Duodenal mucosa (tissue), 2 donors: ENCODE data around the gene RARA.

ENCODE experiments used
- H3K27ac ChIP-seq: one replicate; pipeline ENCODE4 v1.7.0; 2013; ENCODE audit warnings: low read depth, low read length
- H3K27me3 ChIP-seq, 2 donors: one replicate each; pipeline ENCODE4 v1.7.0; 2013; ENCODE audit warnings: low read length in 2 of 2, control low read depth in 1 of 2; ENCODE audit not compliant: insufficient read depth in 2 of 2, control insufficient read depth in 1 of 2
- H3K36me3 ChIP-seq, 2 donors: one replicate each; pipeline ENCODE4 v1.7.0; 2013; ENCODE audit warnings: low read length in 2 of 2, control low read depth in 1 of 2; ENCODE audit not compliant: insufficient read depth in 2 of 2, control insufficient read depth in 1 of 2
- H3K4me1 ChIP-seq, 2 donors: one replicate each; pipeline ENCODE4 v1.7.0; 2013; ENCODE audit warnings: low read length in 2 of 2, control low read depth in 1 of 2; ENCODE audit not compliant: insufficient read depth in 2 of 2, control insufficient read depth in 1 of 2
- H3K4me3 ChIP-seq, 2 donors: one replicate each; pipeline ENCODE4 v1.7.0; 2013; ENCODE audit warnings: low read length in 2 of 2, low read depth in 1 of 2
- H3K9ac ChIP-seq, 2 donors: one replicate each; pipeline ENCODE4 v1.7.0; 2013; ENCODE audit warnings: low read length in 2 of 2, low read depth in 1 of 2
- H3K9me3 ChIP-seq, 2 donors: one replicate each; pipeline ENCODE4 v1.7.0; 2013; ENCODE audit warnings: low read length in 2 of 2, control low read depth in 1 of 2; ENCODE audit not compliant: control insufficient read depth in 1 of 2

Gene RARA

DNA sequence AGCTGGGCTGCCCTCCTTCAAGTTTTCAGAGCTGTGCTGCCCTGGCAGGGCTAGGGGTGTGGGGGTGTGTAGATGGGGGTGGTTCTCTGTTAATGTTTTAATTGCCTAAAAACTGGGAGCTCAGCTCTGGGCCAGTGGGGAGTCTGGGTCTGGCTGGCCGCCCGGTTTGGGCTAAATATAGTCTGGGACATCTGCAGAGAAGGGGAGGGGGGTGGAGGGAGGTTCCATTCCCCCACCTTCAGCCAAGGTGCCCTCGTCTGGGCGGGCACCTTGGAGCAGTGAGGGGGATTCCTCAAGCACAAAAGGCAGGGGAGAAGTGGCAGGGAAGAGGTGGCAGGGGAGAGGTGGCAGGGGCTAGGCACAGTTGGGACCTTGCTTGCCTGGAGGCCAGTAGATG lies 13.0 kb downstream of the RARA start:
- no peaks in the 10 kb centered on the region for H3K27me3 ChIP-seq
- peak overlapping the region; percentile 79 for H3K27ac ChIP-seq
- peak overlapping the region; percentile 79 to 85 for H3K4me3 ChIP-seq
- no peaks in the 10 kb centered on the region for H3K9me3 ChIP-seq
- H3K36me3 ChIP-seq = no peaks in the 10 kb centered on the region
- H3K9ac ChIP-seq = peak overlapping the region; percentile 64 to 70
- peaks cover 81 to 84% of the 10 kb centered on the region in 2 donors for H3K4me1 ChIP-seq

DNA sequence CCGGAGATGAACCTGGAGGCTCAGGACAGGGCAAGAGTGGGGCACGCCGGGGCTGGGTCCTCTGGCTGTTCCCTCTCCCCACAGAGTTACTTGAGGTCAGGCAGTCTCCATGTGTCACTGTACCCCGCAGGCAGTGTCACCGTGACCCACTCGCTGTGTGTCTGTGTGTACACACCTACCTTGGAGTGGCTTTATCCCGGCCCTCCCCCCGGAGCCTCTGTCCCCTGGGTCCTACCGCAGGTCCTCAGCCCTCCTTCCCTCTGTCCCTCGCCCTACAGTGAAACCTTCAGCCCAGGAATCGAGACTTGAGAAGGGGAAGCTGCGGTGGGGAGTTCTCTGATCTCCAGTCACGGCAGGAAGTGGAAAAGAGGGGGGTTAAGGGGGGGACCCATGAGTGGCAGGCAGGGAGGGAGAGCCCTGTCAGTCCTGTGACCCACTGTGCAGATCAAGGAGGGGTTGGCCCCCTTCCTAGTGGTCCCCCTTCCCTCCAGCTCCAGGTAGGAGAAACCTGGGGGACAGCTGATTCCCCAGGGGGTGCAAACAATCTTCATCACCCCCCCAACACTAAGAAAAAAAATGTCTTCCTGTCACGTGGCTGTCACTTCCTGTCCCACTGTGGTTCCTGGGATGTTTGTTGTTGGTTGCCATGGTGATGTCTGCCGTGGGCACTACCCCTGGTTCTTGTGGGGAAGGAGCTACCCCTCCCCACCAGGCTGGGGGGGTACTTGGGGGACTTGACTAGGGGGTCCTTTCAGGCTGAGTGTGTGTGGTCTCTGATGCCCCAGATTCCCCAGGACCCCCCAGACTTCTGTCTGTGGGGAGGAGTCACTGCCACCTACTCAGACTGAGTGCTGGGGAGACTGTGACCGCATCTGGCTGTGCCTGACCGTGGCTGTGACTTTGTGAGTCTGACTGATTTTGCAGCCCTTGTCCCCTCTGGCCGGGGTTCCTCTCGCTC lies 13.7 kb downstream of the RARA start:
- H3K9me3 ChIP-seq = no peaks in the 10 kb centered on the region
- H3K4me1 ChIP-seq = peaks cover 81 to 84% of the 10 kb centered on the region in 2 donors

DNA sequence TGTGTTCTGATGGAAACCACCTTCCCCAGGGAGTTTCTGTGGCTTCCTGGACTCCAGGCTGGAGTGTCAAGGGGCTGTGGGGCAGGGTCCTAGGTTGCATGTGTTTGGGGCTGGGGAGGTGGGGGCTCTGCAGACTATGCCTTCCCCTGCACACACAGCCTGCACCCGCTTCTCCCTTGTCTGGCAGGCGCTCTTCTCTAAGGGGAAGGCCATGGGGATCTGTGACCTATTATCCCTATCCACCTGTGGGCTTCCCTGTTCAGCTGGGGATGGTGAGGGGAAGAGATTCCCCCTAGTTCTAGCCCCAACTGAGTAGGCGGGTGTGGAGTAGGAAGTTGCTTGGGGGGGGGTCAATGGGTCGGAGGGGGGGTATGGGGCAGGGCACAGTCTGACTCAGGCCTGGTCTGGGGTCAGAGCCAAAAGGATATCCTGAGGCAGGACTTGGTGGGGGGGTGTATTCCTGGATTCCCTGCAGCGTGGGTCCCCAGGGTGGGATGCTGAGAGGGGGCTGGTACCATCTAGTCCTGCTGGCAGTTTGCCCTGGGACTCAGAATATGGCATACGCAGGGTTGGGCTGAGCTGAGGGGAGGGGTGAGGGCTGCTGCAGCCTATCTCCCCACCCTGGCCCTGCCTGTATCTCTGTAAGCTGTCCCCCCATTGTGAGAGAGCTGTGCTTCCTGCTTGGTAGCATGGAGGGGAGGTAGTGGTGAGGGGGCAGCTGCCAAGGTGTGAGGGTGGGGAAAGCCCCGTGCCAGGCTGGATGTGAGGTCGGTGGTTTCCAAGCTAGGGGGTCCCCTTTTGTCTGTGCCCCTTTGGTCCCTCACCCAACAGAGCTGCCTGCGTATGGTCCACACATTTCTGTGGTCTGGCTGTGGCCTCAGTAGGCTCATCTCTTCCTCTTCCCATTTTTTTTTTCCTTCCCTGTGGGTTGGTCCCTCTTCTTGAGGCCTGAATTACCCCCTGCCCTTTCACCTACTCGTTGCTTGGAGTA lies 14.7 kb downstream of the RARA start:
- H3K9me3 ChIP-seq = no peaks in the 10 kb centered on the region
- H3K36me3 ChIP-seq = no peaks in the 10 kb centered on the region
- peak overlapping the region; percentile 79 for H3K27ac ChIP-seq
- H3K4me1 ChIP-seq = peaks cover 85 to 90% of the 10 kb centered on the region in 2 donors
- peak overlapping the region in 1 of 2 donors; percentile 70 for H3K9ac ChIP-seq
- H3K27me3 ChIP-seq = no peaks in the 10 kb centered on the region
- H3K4me3 ChIP-seq = peak overlapping the region; percentile 79 to 85

More for the DNA sequence above, 13.7 kb downstream of the RARA start:
- Histone ChIP-seq H3K9ac (peak overlapping the region; percentile 64 to 70), H3K4me3 (peak overlapping the region; percentile 79 to 85), H3K27ac (peak overlapping the region; percentile 79), H3K27me3 (no peaks in the 10 kb centered on the region), H3K36me3 (no peaks in the 10 kb centered on the region)

DNA sequence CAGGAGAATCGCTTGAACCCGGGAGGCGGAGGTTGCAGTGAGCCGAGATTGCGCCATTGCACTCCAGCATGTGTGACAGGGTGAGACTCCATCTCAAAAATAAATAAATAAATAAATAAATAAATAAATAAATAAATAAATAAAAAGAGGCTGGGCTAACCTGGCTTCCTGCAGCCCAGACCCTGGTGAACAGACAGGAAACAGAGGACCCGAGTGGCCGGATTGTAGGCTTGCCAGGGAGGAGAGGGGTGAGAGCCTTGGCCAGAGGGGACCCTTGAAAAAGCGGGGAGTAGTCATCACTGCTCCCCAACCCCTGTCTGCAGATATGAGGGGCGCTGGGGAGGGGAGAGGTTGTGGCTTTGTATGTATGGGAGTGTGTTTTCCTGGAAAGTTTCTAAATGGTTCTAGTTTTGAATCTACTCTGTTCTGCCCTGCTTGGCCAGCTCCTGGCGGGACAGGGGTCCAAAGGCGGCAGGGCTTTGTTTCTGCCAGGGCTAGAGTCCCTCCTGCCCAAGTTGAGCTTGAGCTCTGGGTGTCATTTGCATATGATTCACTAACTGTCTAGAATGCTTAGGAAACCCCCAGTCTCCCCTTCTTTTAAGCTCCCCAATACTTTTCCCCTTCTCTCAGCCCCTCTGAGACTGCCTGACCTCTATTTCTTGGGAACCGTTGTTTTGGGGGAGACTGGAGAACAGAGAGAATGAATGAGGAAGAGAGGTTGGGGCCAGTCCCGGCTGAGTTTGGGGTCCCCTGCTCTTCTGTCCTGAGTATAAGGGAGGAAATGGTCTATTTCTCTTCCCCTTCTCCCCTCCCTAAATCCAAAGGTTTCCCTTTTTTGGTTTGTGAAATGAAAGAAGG lies 16.4 kb downstream of the RARA start:
- H3K9me3 ChIP-seq = no peaks in the 10 kb centered on the region
- H3K36me3 ChIP-seq = no peaks in the 10 kb centered on the region
- H3K9ac ChIP-seq = peak overlapping the region in 1 of 2 donors; percentile 30
- peak overlapping the region in 1 of 2 donors; percentile 28 for H3K4me3 ChIP-seq
- H3K27ac ChIP-seq = peak overlapping the region; percentile 76
- peaks cover 80 to 85% of the 10 kb centered on the region in 2 donors for H3K4me1 ChIP-seq
- no peaks in the 10 kb centered on the region for H3K27me3 ChIP-seq

DNA sequence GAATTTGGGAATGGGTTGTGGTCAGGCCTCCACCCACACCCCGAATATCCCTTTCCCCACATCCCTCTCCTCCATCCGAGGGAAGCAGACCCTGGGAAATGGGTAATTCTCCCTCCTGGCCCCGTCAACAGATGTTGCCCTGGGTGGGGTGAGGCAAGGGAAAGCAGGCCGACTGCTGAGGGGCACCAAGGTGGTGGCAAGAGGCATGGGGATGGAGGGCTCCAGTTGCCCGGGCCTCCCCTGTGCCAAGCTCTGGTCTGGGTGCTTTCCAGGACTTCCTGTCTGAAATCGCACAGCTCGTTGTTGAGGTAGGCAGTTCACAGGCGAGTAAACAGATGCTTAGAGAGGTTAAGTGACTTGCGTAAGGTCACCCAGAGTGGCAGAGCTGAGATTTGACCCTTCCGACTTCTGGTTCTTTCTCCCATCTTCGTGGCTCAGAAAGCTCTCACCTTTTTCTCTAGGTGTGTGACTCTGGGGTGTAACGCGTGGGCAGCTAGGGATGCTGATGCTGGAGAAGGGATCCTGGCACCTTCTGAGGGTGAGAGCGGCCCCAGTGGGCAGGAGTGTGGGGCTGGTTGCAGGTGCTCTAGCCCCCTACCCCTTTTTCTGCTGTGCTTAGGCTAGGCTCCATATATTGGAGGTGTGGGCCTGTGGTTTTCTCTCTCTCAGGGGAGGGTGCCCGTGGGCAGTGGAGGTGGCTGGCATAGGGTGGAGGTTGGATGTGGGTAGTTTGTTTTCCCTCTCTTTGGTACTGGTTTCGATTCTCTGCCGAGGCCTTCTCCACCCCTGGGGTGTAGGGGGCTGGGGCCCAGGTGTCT lies 17.2 kb downstream of the RARA start:
- H3K27me3 ChIP-seq = no peaks in the 10 kb centered on the region
- peak overlapping the region; percentile 30 to 47 for H3K9ac ChIP-seq
- H3K4me1 ChIP-seq = peaks cover 82 to 86% of the 10 kb centered on the region in 2 donors
- peak overlapping the region; percentile 1 to 28 for H3K4me3 ChIP-seq
- H3K36me3 ChIP-seq = peaks cover under 1 to 5% of the 10 kb centered on the region in 2 donors
- no peaks in the 10 kb centered on the region for H3K9me3 ChIP-seq
- H3K27ac ChIP-seq = peak overlapping the region; percentile 76

DNA sequence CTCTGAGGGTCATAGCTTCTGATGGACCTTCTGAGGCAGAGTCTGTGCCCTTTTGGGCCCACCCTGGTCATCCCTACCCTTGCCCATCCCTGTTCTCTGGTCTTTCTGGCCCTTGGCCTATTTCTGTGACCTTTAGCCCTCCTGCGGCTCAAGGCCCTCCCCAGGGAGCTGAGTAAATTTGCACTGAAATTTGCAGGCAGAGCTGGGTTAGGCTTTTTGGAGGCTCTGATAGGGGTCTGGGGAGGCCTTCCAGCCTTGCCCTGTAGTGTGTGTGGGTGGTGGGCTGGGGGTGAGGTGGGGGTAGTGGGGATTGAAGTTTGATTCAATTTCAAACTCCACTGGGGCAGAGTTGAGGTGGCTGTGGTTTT lies 17.8 kb downstream of the RARA start:
- H3K36me3 ChIP-seq = peaks cover 5 to 8% of the 10 kb centered on the region in 2 donors
- peaks cover 82 to 86% of the 10 kb centered on the region in 2 donors for H3K4me1 ChIP-seq
- no peaks in the 10 kb centered on the region for H3K9me3 ChIP-seq
- no peak overlapping the region for H3K27ac ChIP-seq
- H3K4me3 ChIP-seq = no peak overlapping the region
- H3K27me3 ChIP-seq = no peaks in the 10 kb centered on the region
- H3K9ac ChIP-seq = peak overlapping the region; percentile 30 to 47

DNA sequence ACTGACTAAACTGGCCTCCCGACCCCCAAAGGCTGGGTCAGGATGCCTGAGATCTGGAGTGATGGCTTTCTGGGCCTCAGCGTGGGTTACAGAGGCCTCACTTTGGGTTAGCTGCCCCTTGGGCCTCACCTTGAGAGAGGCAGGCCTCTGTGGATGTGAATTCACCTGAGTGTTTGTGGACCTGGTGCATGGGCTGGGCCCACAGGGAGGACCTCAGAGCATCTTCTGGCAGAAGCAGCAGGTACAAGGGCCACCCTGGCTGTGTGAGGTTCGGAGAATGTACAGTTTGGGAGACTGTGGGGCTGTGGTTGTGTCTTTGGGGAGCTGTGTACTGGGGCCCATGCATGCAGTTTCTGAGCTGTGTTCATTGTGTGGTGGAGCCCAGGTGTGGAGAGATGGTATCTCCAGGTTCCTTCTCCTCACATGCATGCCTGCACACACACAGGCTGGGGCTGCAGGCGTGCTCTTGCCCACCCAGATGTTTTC lies 18.3 kb downstream of the RARA start:
- H3K36me3 ChIP-seq = peaks cover 5 to 8% of the 10 kb centered on the region in 2 donors
- H3K9me3 ChIP-seq = no peaks in the 10 kb centered on the region
- H3K27ac ChIP-seq = no peak overlapping the region
- H3K27me3 ChIP-seq = no peaks in the 10 kb centered on the region
- peaks cover 82 to 86% of the 10 kb centered on the region in 2 donors for H3K4me1 ChIP-seq
- H3K9ac ChIP-seq = peak overlapping the region in 1 of 2 donors; percentile 47
- H3K4me3 ChIP-seq = peak overlapping the region in 1 of 2 donors; percentile 37

DNA sequence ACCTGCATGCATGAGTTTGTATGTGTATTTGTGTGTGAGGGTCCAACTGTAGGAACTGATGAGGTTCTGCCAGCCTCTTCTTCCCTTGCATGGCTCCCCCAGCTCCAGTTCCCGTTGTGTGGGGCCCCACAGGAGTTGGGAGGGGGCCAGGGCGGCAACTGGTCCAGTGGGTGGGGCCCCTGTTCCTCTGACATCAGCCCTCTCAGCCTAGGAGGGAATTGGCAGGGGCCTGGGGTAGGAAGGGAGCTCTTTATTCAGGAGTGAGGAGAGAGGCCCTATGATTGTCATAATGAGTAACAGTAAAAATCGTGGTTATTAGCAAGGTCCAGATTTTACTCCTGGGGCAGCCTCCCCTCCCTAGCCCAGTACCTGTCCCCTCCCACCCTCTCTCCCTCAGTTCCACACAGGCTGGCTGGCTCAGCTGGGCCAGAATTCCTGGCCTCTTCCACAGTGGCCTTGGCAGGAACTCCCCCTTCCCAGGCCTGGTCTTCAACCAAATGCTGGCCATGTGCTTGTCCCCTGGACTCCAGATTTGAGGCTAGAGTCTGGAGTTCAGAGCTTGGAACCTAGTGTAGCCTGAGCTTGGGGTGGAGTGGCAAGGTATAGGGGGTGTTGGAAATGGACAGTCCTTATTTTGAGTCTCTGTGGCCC lies 18.9 kb downstream of the RARA start:
- H3K4me3 ChIP-seq = peak overlapping the region in 1 of 2 donors; percentile 37
- H3K27me3 ChIP-seq = no peaks in the 10 kb centered on the region
- peak overlapping the region in 1 of 2 donors; percentile 6 for H3K9ac ChIP-seq
- peaks cover 82 to 86% of the 10 kb centered on the region in 2 donors for H3K4me1 ChIP-seq
- H3K36me3 ChIP-seq = peaks cover 5 to 8% of the 10 kb centered on the region in 2 donors
- H3K27ac ChIP-seq = no peak overlapping the region
- H3K9me3 ChIP-seq = no peaks in the 10 kb centered on the region
